IPS-20b (cell line): ENCODE results near the gene SLC2A2.
"Not testable (repeated sequence)": the region's sequence is repeated elsewhere in the genome, so short reads cannot be mapped to it uniquely, and the experiment has no call there.

Experiments
- H3K27ac ChIP-seq: one replicate; pipeline ENCODE4 v1.5.1; 2013; ENCODE audit warnings: low read length
- H3K27me3 ChIP-seq: 2 replicates; pipeline ENCODE4 v1.6.1; 2013; ENCODE audit warnings: mild to moderate bottlenecking, low read length, inconsistent platforms; ENCODE audit not compliant: insufficient read depth
- H3K36me3 ChIP-seq: 2 replicates; pipeline ENCODE4 v1.6.1; 2013; ENCODE audit warnings: low read depth, mild to moderate bottlenecking, inconsistent platforms, low read length, moderate library complexity; ENCODE audit not compliant: insufficient read depth
- H3K4me1 ChIP-seq: 2 replicates; pipeline ENCODE4 v1.6.1; 2013; ENCODE audit warnings: mild to moderate bottlenecking, control low read depth, inconsistent platforms, low read length, moderate library complexity; ENCODE audit not compliant: insufficient read depth
- H3K4me3 ChIP-seq: 2 replicates; pipeline ENCODE4 v1.5.1; 2013; ENCODE audit warnings: mild to moderate bottlenecking, low read length, inconsistent platforms
- H3K9ac ChIP-seq: 2 replicates; pipeline ENCODE4 v1.6.1; 2013; ENCODE audit warnings: low read depth, mild to moderate bottlenecking, inconsistent platforms, low read length, moderate library complexity
- H3K9me3 ChIP-seq: 2 replicates; pipeline ENCODE4 v1.6.1; 2013; ENCODE audit warnings: mild to moderate bottlenecking, low read depth, low read length, inconsistent platforms; ENCODE audit not compliant: insufficient read depth

SLC2A2 gene

DNA sequence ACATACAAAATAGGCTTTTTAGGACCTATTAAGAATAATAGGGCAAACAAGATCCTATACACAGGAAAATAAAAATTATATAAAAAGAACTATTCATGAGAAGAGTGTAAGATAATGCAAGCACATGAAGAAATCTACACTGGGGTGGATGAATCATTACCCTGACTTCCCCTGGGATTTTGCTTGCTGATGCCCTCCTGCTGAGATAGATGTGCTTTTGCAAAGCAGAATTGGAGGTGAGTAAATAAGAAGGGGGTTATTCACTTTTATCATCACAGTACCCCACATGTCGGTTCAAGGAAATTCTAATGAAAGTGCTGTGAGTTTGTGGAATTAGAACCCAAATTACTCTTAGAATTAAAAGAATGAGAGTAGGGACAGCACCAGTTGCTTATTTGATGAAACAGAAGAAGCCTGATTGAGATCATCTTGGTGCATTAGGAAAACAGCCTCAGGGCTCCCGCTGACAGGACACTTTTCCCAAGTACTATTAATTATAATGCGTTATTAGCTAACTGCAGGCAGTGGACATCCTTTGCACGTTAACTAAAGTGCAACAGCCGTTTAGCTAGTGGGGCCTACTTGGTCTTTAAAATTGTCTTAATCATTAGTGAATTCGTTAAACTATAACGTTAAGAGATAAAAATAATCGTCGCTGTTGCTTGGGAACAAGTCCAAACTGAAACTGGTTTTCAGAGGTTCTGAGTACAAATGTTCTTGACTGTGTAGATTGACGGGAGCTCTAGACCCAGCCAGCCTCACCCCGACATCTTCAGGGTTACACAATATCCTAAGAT is 48.4 kb downstream of the SLC2A2 start:
- Histone ChIP-seq H3K9ac (no peak overlapping the region), H3K27me3 (no peaks in the 10 kb centered on the region), H3K36me3 (no peaks in the 10 kb centered on the region), H3K27ac (no peak overlapping the region), H3K4me1 (peaks cover 4% of the 10 kb centered on the region; the same call in 1 of the 2 replicates), H3K9me3 (no peaks in the 10 kb centered on the region), H3K4me3 (no peak overlapping the region)

DNA sequence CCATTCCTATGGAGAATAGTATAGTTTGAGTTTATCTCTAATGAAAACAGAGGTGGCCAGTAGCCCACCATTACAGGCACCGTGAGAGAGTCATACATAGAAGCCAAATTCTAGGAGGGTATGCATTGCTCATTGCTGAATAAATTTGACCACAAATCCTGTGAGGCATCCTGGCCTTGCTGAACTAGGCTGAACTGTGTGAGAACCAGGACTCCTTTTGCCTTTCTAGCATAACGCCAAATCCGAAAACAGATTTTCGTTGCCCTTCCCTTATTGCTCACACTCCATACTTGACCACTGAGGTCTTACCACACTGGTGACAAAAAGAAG is 50.4 kb downstream of the SLC2A2 start:
- no peaks in the 10 kb centered on the region for H3K27me3 ChIP-seq
- H3K36me3 ChIP-seq = no peaks in the 10 kb centered on the region
- no peak overlapping the region for H3K9ac ChIP-seq
- peaks cover 4% of the 10 kb centered on the region; the same call in 1 of the 2 replicates for H3K4me1 ChIP-seq
- no peak overlapping the region for H3K27ac ChIP-seq
- no peak overlapping the region for H3K4me3 ChIP-seq
- H3K9me3 ChIP-seq = no peaks in the 10 kb centered on the region

DNA sequence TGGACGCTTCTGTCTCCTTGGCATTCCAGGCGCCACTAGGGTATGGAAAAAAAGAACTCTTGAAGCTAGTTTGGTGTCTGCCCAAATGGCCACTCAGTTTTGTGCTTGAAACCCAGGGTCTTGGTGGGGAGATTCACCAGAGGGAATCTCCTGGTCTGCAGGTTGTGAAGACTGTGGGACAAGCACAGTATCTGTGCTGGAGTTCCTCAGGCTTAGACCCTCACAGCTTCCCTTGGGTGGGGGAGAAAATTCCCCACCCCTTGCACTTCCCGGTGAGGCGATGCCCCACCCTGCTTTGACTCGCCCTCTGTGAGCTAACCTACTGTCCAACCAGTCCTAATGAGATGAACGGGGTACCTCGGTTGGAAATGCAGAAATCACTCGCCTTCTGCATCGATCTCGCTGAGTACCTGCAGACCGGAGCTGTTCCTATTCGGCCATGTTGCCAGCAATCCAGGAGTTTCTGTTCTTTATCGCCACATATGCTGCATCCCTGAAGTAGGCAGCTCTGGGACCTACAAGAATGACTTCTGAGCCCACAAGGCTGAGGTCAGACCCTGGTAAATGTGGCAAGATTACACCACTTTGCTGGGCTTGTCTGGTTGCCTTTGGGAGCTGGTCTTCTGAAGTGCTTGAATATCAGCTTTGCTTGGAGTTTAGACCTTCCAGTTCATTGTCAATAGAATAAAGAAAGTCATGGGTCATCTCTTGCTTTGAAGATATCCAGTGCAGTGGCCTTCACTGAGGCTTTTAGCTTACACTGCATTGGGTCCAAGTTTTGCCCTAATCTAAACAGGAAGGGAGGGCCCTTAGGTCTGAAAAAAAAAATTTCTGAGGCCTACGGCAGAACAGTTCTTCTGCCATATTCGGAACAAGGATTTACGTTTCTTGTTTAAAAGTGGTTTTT is 51.0 kb downstream of the SLC2A2 start:
- no peaks in the 10 kb centered on the region for H3K36me3 ChIP-seq
- H3K4me3 ChIP-seq = no peak overlapping the region
- H3K27me3 ChIP-seq = no peaks in the 10 kb centered on the region
- no peak overlapping the region for H3K9ac ChIP-seq
- H3K9me3 ChIP-seq = no peaks in the 10 kb centered on the region
- H3K4me1 ChIP-seq = peaks cover 4% of the 10 kb centered on the region; the same call in 1 of the 2 replicates
- no peak overlapping the region for H3K27ac ChIP-seq

DNA sequence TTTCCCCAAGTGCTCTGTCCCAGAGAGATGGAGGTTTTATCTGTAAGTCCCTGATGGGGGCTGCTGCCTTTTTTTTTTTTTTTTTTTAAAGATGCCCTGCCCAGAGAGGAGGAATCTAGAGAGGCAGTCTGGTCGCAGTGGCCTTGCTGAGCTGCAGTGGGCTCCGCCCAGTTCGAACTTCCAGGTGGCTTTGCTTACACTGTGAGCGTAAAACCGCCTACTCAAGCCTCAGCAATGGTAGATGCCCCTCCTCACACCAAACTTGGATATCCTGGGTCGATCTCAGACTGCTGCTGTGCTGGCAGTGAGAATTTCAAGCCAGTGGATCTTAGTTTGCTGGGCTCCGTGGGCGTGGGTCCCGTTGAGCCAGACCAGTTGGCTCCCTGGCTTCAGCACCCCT is 51.6 kb downstream of the SLC2A2 start:
- Histone ChIP-seq H3K9me3 (no peaks in the 10 kb centered on the region), H3K27me3 (no peaks in the 10 kb centered on the region), H3K36me3 (no peaks in the 10 kb centered on the region), H3K9ac (no peak overlapping the region), H3K27ac (no peak overlapping the region), H3K4me3 (no peak overlapping the region), H3K4me1 (peaks cover 4% of the 10 kb centered on the region; the same call in 1 of the 2 replicates)

DNA sequence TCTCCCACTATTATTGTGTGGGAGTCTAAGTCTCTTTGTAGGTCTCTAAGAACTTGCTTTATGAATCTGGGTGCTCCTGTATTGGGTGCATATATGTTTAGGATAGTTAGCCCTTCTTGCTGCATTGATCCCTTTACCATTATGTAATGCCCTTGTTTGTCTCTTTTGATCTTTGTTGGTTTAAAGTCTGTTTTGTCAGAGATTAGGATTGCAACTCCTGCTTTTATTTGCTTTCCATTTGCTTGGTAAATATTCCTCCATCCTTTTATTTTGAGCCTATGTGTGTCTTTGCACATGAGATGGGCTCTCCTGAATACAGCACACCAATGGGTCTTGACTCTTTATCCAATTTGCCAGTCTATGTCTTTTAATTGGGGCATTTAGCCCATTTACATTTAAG is 53.6 kb downstream of the SLC2A2 start:
- not testable (repeated sequence) for H3K9me3 ChIP-seq, H3K36me3 ChIP-seq, H3K9ac ChIP-seq, H3K27me3 ChIP-seq, H3K4me1 ChIP-seq, H3K4me3 ChIP-seq, H3K27ac ChIP-seq

DNA sequence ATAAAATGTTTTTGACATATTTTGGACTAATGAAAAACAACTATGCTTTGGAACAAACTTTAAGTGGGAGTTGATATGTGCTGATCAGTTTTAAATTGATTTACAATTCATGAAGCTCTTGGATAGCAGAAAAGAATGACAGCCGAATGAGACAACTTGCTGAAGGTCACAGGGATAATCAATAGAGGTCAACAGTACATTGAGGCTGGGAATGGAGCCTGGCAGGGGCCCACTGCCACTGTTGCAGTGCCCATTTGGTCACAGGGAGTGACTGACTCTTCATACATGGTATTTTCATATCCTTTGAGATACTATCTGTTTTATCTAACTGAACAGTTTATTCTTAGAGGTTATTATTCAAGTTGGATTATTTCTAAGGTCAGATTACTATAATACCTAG is 59.4 kb downstream of the SLC2A2 start:
- Histone ChIP-seq H3K27ac (no peak overlapping the region), H3K9me3 (no peaks in the 10 kb centered on the region), H3K4me3 (no peak overlapping the region), H3K36me3 (no peaks in the 10 kb centered on the region), H3K9ac (no peak overlapping the region), H3K4me1 (no peaks in the 10 kb centered on the region), H3K27me3 (no peaks in the 10 kb centered on the region)

DNA sequence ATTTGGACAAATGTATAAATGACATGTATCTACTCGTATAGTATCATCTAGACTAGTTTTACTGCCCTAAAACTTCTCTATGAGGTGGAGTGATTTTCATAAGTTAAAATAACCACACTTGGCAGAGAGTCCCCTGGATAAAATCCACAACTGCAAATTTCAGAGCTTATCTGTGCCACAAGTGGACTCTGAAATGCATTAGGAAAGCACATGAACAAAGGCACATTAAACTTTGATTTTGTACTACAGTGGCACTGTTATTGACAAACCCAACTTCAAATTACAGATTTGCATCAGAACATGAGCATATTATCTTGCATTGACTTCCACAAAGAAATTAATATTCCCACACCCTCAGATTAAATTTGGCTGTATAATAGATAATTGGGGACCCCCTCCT is 60.0 kb downstream of the SLC2A2 start:
- Histone ChIP-seq H3K9me3 (no peaks in the 10 kb centered on the region), H3K27me3 (no peaks in the 10 kb centered on the region), H3K4me3 (no peak overlapping the region), H3K4me1 (no peaks in the 10 kb centered on the region), H3K27ac (no peak overlapping the region), H3K36me3 (no peaks in the 10 kb centered on the region), H3K9ac (no peak overlapping the region)

DNA sequence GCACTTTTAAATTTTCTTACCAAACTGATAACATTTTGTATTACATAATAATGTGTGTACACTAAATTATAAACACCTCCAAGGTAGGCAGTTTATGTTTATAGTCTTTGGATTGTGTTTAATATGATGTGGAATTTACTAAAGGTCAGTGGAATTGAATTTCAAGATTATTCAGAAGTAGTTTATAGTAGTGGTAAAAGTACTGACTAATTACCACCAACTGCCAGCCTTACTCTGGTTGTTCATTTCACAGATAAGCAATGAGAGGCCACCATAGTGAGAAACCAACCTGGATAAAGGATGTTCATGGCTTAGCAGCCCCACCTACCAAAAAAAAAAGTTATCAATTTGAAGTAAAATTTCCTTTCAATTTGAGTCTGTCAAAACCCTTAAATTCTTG is 64.1 kb downstream of the SLC2A2 start:
- no peaks in the 10 kb centered on the region for H3K36me3 ChIP-seq
- no peaks in the 10 kb centered on the region for H3K27me3 ChIP-seq
- H3K9ac ChIP-seq = no peak overlapping the region
- H3K27ac ChIP-seq = no peak overlapping the region
- H3K4me3 ChIP-seq = no peak overlapping the region
- H3K9me3 ChIP-seq = no peaks in the 10 kb centered on the region
- H3K4me1 ChIP-seq = no peaks in the 10 kb centered on the region

DNA sequence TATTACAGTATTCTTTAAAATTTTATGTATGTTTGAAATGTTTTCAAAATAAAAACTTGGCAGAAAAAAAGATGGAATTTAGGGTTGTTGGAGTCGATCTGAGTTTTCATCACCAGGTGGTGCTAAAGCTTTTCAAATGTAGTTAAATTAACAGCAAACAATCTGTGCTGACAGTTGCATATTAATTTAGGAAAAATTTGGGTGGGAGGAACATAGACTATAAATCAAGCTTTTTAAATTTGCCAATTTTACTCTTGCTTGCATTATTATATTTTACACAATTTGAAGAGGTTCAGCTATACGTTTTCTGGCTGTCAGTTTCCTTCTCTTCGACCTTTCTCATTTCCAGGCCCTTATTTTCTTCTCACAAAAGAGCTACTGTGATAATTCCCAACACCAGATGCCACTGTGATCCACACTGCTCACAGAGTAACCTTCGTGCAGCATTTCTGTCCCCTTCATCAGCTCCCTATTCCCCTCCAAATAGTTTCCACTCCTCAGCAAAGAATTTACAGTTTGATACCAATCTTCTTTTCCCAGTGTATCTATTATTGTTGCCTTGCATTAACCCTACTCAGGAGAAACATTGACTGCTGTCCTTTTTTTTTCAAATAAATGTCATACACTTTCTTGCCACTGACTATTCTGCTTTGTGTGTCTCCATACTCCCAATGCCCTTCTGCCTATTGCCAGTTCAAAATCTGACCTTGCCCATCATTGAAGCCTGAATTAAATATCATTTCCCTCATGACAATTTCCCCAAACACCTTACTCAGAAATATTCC is 64.7 kb downstream of the SLC2A2 start:
- Histone ChIP-seq H3K36me3 (no peaks in the 10 kb centered on the region), H3K27ac (no peak overlapping the region), H3K9me3 (no peaks in the 10 kb centered on the region), H3K27me3 (no peaks in the 10 kb centered on the region), H3K9ac (no peak overlapping the region), H3K4me3 (no peak overlapping the region), H3K4me1 (no peaks in the 10 kb centered on the region)

DNA sequence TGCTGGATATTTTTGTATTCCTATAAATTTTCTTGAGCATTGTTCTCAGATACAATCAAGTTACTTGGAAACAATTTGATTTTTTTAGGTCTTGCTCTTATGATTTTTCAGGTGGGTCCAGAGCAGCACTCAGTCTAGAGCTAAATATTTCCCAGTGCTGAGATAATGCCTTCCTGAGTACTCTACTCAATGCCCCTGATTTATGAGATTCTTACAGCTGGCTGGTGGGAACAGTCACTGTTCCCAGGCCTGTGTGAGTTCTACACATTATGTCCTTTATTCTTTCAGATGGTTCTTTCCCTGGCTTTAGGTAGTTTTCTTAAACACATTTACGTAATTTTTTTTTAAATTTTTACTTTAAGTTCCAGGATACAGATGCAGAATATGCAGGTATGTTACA is 67.1 kb downstream of the SLC2A2 start:
- Histone ChIP-seq H3K4me3 (no peak overlapping the region), H3K9ac (no peak overlapping the region), H3K27ac (no peak overlapping the region), H3K9me3 (no peaks in the 10 kb centered on the region), H3K36me3 (no peaks in the 10 kb centered on the region), H3K4me1 (no peaks in the 10 kb centered on the region), H3K27me3 (no peaks in the 10 kb centered on the region)

DNA sequence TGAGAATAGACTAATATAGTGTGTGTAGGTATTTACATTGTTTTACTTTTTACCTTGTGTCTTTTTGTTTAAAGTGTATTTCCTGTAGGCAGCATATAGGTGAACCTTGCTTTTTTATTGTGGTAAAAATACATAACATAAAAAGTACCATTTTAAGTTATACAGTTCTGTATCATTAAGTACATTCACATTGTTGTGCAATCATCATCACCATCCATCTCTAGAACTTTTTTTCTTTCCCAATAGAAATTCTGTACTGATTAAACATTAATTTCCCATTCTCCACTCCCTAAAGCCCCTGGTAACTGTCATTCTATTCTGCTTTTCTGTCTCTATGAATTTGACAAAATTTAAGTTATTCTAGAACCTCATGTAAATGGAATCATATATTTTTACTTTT is 69.9 kb downstream of the SLC2A2 start:
- Histone ChIP-seq H3K9ac (no peak overlapping the region), H3K27ac (no peak overlapping the region), H3K27me3 (no peaks in the 10 kb centered on the region), H3K36me3 (no peaks in the 10 kb centered on the region), H3K4me3 (no peak overlapping the region), H3K9me3 (no peaks in the 10 kb centered on the region), H3K4me1 (no peaks in the 10 kb centered on the region; the same call in 1 of the 2 replicates)
